LHCN-M2 (cell line): ENCODE data around the gene SPIB. TPM values are rescaled to one million over a fixed set of nuclear protein-coding genes. Genes with fewer than 3 reads are reported as not detected.
A peak's percentile ranks its signal among the peaks of the same experiment; 100 is the strongest.
"Not testable (repeated sequence)": the region's sequence is repeated elsewhere in the genome, so short reads cannot be mapped to it uniquely, and the experiment has no call there.

ENCODE experiments used
- DNase-seq: peaks from one replicate; pipeline ENCODE4 v3.0.0-alpha.2; 2012; ENCODE audit warnings: low read depth
- total RNA-seq: library from RNA; depleted of rRNA; stranded (reverse); fragments of >200 nt; gene quantifications from 2 replicates; pipeline ENCODE4 v1.2.3, GENCODE V29; 2014; rRNA removed

The SPIB gene
- total RNA-seq, 1 experiment from 2014 or later = not detected

- DNase-seq = no peak
Measured at GRCh38 chr19:50466706-50467039, 47.9 kb downstream of the SPIB start.

GRCh38 chr19:50467566-50467965 lies 48.8 kb downstream of the SPIB start:
- no peak for DNase-seq

GRCh38 chr19:50468818-50469217 lies 50.1 kb downstream of the SPIB start:
- no peak for DNase-seq

GRCh38 chr19:50473336-50473735 lies 54.6 kb downstream of the SPIB start:
- not testable (repeated sequence) for DNase-seq

GRCh38 chr19:50475101-50475568 lies 56.4 kb downstream of the SPIB start:
- no peak for DNase-seq

GRCh38 chr19:50475736-50476223 lies 57.0 kb downstream of the SPIB start:
- no peak for DNase-seq

GRCh38 chr19:50476224-50476906 lies 57.6 kb downstream of the SPIB start, which contains the start of the genes EMC10 and GARIN5A:
EMC10 (plus strand) TSS chr19:50476507; CDS start chr19:50476545, 38 bp downstream.
GARIN5A (minus strand) TSS chr19:50476848; CDS start chr19:50476388, 460 bp downstream.
- peak; percentile 88 for DNase-seq

GRCh38 chr19:50476907-50477238 lies 58.1 kb downstream of the SPIB start:
- DNase-seq = no peak

GRCh38 chr19:50477751-50478515 lies 59.2 kb downstream of the SPIB start:
- DNase-seq = no peak

GRCh38 chr19:50478901-50479715 lies 60.4 kb downstream of the SPIB start:
- DNase-seq = no peak

GRCh38 chr19:50479761-50480251 lies 61.1 kb downstream of the SPIB start:
- DNase-seq = no peak

- DNase-seq = no peak
Measured at GRCh38 chr19:50480281-50481111, 61.8 kb downstream of the SPIB start.

Other genes starting within 250 kb of the SPIB start
- gene MYH14, start 215.3 kb upstream of the SPIB start, total RNA-seq = not detected in 2 replicates
- gene KCNC3, start 89.6 kb upstream of the SPIB start, total RNA-seq = not detected in 2 replicates
- 0.40 TPM in 1 of 2 replicates, not detected in the other for gene NAPSA, start 53.3 kb upstream of the SPIB start, total RNA-seq
- 89.3 and 99.2 TPM in 2 replicates for gene NR1H2, start 42.5 kb upstream of the SPIB start, total RNA-seq
- 56.0 and 69.5 TPM in 2 replicates for gene POLD1, start 34.6 kb upstream of the SPIB start, total RNA-seq
- 0.11 TPM in 1 of 2 replicates, not detected in the other for gene MYBPC2, start 14.0 kb downstream of the SPIB start, total RNA-seq
- 116 and 122 TPM in 2 replicates for gene EMC10, start 57.6 kb downstream of the SPIB start, total RNA-seq
- gene GARIN5A, start 57.9 kb downstream of the SPIB start, total RNA-seq = 0.23 and 2.4 TPM in 2 replicates
- gene JOSD2, start 92.3 kb downstream of the SPIB start, total RNA-seq = 41.7 and 47.3 TPM in 2 replicates
- not detected in 2 replicates for gene ASPDH, start 95.0 kb downstream of the SPIB start, total RNA-seq
- not detected in 2 replicates for gene LRRC4B, start 149.5 kb downstream of the SPIB start, total RNA-seq
- gene SYT3, start 220.9 kb downstream of the SPIB start, total RNA-seq = 0.11 TPM in 1 of 2 replicates, not detected in the other
- not detected in 2 replicates for gene C19orf81, start 230.5 kb downstream of the SPIB start, total RNA-seq